Smooth muscle cell (in vitro differentiated cells): ENCODE measurements around the gene LRRC38. TPM values are rescaled to one million over a fixed set of nuclear protein-coding genes. Genes with fewer than 3 reads are reported as not detected.
A peak's percentile ranks its signal among the peaks of the same experiment; 100 is the strongest.

Experiments used
- DNase-seq: peaks from one replicate; lab custom pipeline; 2025; ENCODE audit not compliant: unreplicated experiment; lab: John Stamatoyannopoulos, UW
- H2AFZ ChIP-seq: fragments of 200-600 bp; sonication (generic); 2 replicates; pipeline ENCODE4 v1.6.0; 2016; ENCODE audit warnings: antibody characterized with exemption, low read depth, mild to moderate bottlenecking
- H3F3A ChIP-seq: fragments of 200-600 bp; sonication (generic); 2 replicates; pipeline ENCODE4 v1.6.0; 2017; ENCODE audit warnings: antibody characterized with exemption, low read depth
- H3K27ac ChIP-seq: fragments of 200-600 bp; sonication (generic); 2 replicates; pipeline ENCODE4 v1.5.1; 2016; ENCODE audit warnings: low read depth, mild to moderate bottlenecking
- H3K27me3 ChIP-seq: fragments of 200-600 bp; sonication (generic); 2 replicates; pipeline ENCODE4 v1.6.1; 2016; ENCODE audit warnings: low read depth, mild to moderate bottlenecking
- H3K36me3 ChIP-seq: fragments of 200-600 bp; sonication (generic); 2 replicates; pipeline ENCODE4 v1.5.1; 2016; ENCODE audit warnings: low read depth
- H3K4me1 ChIP-seq: fragments of 200-600 bp; sonication (generic); 2 replicates; pipeline ENCODE4 v1.5.1; 2016; ENCODE audit warnings: low read depth
- H3K4me2 ChIP-seq: fragments of 200-600 bp; sonication (generic); 2 replicates; pipeline ENCODE4 v1.6.0; 2016; ENCODE audit warnings: mild to moderate bottlenecking
- H3K4me3 ChIP-seq: fragments of 200-600 bp; sonication (generic); 2 replicates; pipeline ENCODE4 v1.5.1; 2016; ENCODE audit warnings: mild to moderate bottlenecking
- H3K79me2 ChIP-seq: fragments of 200-600 bp; sonication (generic); 2 replicates; pipeline ENCODE4 v1.6.0; 2016; ENCODE audit warnings: low read depth, mild to moderate bottlenecking
- H3K9ac ChIP-seq: fragments of 200-600 bp; sonication (generic); 2 replicates; pipeline ENCODE4 v1.6.0; 2016; ENCODE audit warnings: low read depth
- H3K9me3 ChIP-seq: fragments of 200-600 bp; sonication (generic); replicated peaks from 2 replicates; pipeline ENCODE4 v1.5.1; 2016; ENCODE audit warnings: low read depth
- H4K20me1 ChIP-seq: fragments of 200-600 bp; sonication (generic); 2 replicates; pipeline ENCODE4 v1.6.0; 2016; ENCODE audit warnings: low read depth
- CTCF ChIP-seq: fragments of 200-600 bp; sonication (generic); IDR thresholded peaks from 2 replicates; pipeline ENCODE4 v1.5.1; 2017; ENCODE audit warnings: borderline replicate concordance, mild to moderate bottlenecking, antibody characterized with exemption; ENCODE audit not compliant: insufficient read depth, poor library complexity, severe bottlenecking
- WGBS: methylation state at CpG from one replicate; pipeline ENCODE4 v1.1.7; 2016; ENCODE audit warnings: low lambda C conversion rate; 5-methylcytosine and 5-hydroxymethylcytosine counted together
- polyA plus RNA-seq: library from polyadenylated mRNA; unstranded; fragments of >200 nt; fragmentation: Nextera tagmentation; extraction: Ambion mirVana; gene quantifications from 2 replicates; pipeline ENCODE4 v1.2.1, GENCODE V29; 2016
- total RNA-seq: library from RNA; depleted of rRNA; stranded (reverse); fragments of >200 nt; gene quantifications from 2 replicates; pipeline ENCODE4 v1.2.3, GENCODE V29; 2014

Gene LRRC38
- total and polyA plus RNA-seq, 2 experiments from 2014 or later: 0.39 TPM; not detected in 1

DNA sequence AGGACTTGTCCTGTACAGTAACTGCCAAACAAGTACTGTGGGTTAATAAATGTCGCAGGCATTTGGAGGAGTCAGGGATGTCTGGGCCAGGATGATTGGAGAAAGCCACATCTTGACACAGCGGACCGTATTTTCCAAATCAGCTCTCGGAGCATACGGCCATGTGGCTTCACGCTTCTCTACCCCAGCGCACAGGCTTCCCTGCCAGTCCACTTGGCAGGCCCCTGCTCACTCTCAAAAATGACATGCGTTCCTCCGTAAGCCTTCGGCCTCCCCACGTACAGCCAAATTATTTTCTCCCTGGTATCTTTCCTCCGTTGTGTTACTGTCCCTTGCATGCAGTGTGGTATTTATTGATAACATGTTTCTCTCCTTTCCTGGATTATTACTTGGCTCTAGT is 7.2 kb upstream of the LRRC38 start:
- Histone ChIP-seq H3K4me1 (no peaks in the 10 kb centered on the region), H3K36me3 (no peaks in the 10 kb centered on the region), H3K9me3 (no peaks in the 10 kb centered on the region), H3K4me3 (no peak overlapping the region), H3F3A (no peaks in the 10 kb centered on the region), H3K9ac (no peak overlapping the region), H2AFZ (no peak overlapping the region), H3K27me3 (peaks cover 13% of the 10 kb centered on the region), H3K27ac (no peak overlapping the region), H3K79me2 (no peaks in the 10 kb centered on the region), H3K4me2 (no peak overlapping the region), H4K20me1 (no peaks in the 10 kb centered on the region)
- TF ChIP-seq CTCF: no peak
- no peak for DNase-seq
- 83% methylated on average over 12 of the region's 12 CpGs for WGBS

GRCh38 chr1:13517193-13517812 is 3.5 kb upstream of the LRRC38 start:
- no peak overlapping the region for H3K9ac ChIP-seq
- no peak overlapping the region for H2AFZ ChIP-seq
- no peaks in the 10 kb centered on the region for H3K9me3 ChIP-seq
- H3K4me3 ChIP-seq: no peak overlapping the region
- DNase-seq: no peak
- no peak overlapping the region for H3K4me2 ChIP-seq
- 30% methylated on average over 18 of the region's 18 CpGs for WGBS
- H3K27ac ChIP-seq: no peak overlapping the region
- peaks cover 48% of the 10 kb centered on the region for H3K27me3 ChIP-seq
- no peaks in the 10 kb centered on the region for H3K36me3 ChIP-seq
- H3F3A ChIP-seq: no peaks in the 10 kb centered on the region
- H4K20me1 ChIP-seq: no peaks in the 10 kb centered on the region
- peaks cover 4% of the 10 kb centered on the region for H3K4me1 ChIP-seq
- no peaks in the 10 kb centered on the region for H3K79me2 ChIP-seq
- TF ChIP-seq CTCF: peak; percentile 36

DNA sequence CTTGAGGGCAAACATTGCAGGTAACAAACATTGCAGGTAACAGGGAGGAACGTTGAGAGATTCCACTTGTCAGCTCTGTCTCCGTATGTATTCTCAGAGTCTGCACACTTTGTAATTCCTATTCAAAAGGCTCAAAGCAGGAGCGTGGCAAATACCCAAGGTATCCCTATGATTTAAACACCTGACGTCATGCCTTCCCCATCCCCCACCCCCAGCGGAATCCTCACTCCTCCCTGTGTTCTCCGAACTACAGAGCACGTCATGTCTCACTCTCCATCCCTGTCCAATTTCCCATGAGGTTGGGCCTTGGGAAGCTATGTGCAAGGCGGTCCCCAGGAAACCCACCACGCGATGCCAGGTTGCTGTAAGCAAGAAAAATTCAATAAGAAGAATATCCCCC is 2.8 kb upstream of the LRRC38 start:
- no peak overlapping the region for H3K4me2 ChIP-seq
- no peak overlapping the region for H3K9ac ChIP-seq
- no peaks in the 10 kb centered on the region for H4K20me1 ChIP-seq
- H3K27ac ChIP-seq: no peak overlapping the region
- peaks cover 4% of the 10 kb centered on the region for H3K4me1 ChIP-seq
- H3K36me3 ChIP-seq: no peaks in the 10 kb centered on the region
- H2AFZ ChIP-seq: no peak overlapping the region
- H3K27me3 ChIP-seq: peaks cover 55% of the 10 kb centered on the region
- no peaks in the 10 kb centered on the region for H3K9me3 ChIP-seq
- no peaks in the 10 kb centered on the region for H3F3A ChIP-seq
- no peak for TF ChIP-seq CTCF
- H3K4me3 ChIP-seq: no peak overlapping the region
- DNase-seq: no peak
- 74% methylated on average over 10 of the region's 10 CpGs for WGBS
- H3K79me2 ChIP-seq: no peaks in the 10 kb centered on the region

GRCh38 chr1:13514821-13515220 is 1.0 kb upstream of the LRRC38 start:
- DNase-seq: no peak

More at GRCh38 chr1:13514821-13515220, 1.0 kb upstream of the LRRC38 start:
- H2AFZ ChIP-seq: no peak overlapping the region
- H3K27me3 ChIP-seq: peaks cover 73% of the 10 kb centered on the region
- H3F3A ChIP-seq: no peaks in the 10 kb centered on the region
- no peak overlapping the region for H3K9ac ChIP-seq
- no peaks in the 10 kb centered on the region for H3K79me2 ChIP-seq
- H3K4me3 ChIP-seq: no peak overlapping the region
- H3K9me3 ChIP-seq: no peaks in the 10 kb centered on the region
- no peak for TF ChIP-seq CTCF
- peaks cover 4% of the 10 kb centered on the region for H3K4me1 ChIP-seq
- H4K20me1 ChIP-seq: no peaks in the 10 kb centered on the region
- 89% methylated on average over 5 of the region's 5 CpGs for WGBS
- no peak overlapping the region for H3K27ac ChIP-seq
- no peaks in the 10 kb centered on the region for H3K36me3 ChIP-seq
- no peak overlapping the region for H3K4me2 ChIP-seq
